ENCODE measurements around the gene DAND5. TPM values are rescaled to one million over a fixed set of nuclear protein-coding genes. Genes with fewer than 3 reads are reported as not detected.
A peak's percentile ranks its signal among the peaks of the same experiment; 100 is the strongest.
"Not testable (repeated sequence)": the region's sequence is repeated elsewhere in the genome, so short reads cannot be mapped to it uniquely, and the experiment has no call there.

DAND5 gene
- total and polyA plus RNA-seq, 9 of the 15 experiments (the other 6 are each of a cell fraction or from before 2014, with no cell fraction given) = 0.22 to 0.83 (median 0.60) TPM

GRCh38 chr19:12957389-12957952, 11.9 kb upstream of the DAND5 start (continued):
- TF ChIP-seq KLF1 (tag; IDR thresholded peaks at IDR 0.05) (peak; percentile 97), CXXC5 (CRISPR knock-in tag; IDR thresholded peaks at IDR 0.05) (0 out of 2 replicates have a peak, but pooled peaks have one; percentile 49), HLTF (IDR thresholded peaks at IDR 0.05) (0 out of 2 replicates have a peak, but pooled peaks have one; percentile 16), HDAC2 (IDR thresholded peaks at IDR 0.05) (peak; percentile 67; the same call in 1 of the 2 replicates), TRIM28 (IDR thresholded peaks at IDR 0.05) (peak; percentile 74), CHD4 (IDR thresholded peaks at IDR 0.05; ENCODE audit: insufficient read depth, insufficient replicate concordance, low read depth, low read length, poor library complexity, severe bottlenecking) (peak; percentile 94), ZNF384 (IDR thresholded peaks at IDR 0.05; ENCODE audit: low read depth, low read length) (peak; percentile 46; the same call in 1 of the 2 replicates), VEZF1 (CRISPR knock-in tag; IDR thresholded peaks at IDR 0.05) (0 out of 2 replicates have a peak, but pooled peaks have one; percentile 43), TAL1 (IDR thresholded peaks at IDR 0.05) (peak; percentile 20; the same call in 1 of the 2 replicates), EGR1 (conservative IDR thresholded peaks at IDR 0.05) (0 out of 2 replicates have a peak, but pooled peaks have one; percentile 1), NKRF (IDR thresholded peaks at IDR 0.05; ENCODE audit: borderline replicate concordance) (0 out of 2 replicates have a peak, but pooled peaks have one; percentile 6), ATF1 (tag; IDR thresholded peaks at IDR 0.05) (0 out of 2 replicates have a peak, but pooled peaks have one; percentile 7)
- TF ChIP-seq ATF1 (CRISPR knock-in tag; IDR thresholded peaks at IDR 0.05) = not testable (repeated sequence)

Data from K562 (cell line).